GM15510 (cell line): ENCODE data around the gene GLTPD2.

Source experiments
- POLR2A ChIP-seq: IDR thresholded peaks from 3 replicates; pipeline ENCODE4 v1.6.1; 2011; ENCODE audit warnings: borderline replicate concordance; ENCODE audit not compliant: insufficient read length; ENCODE audit errors: extremely low read depth

The GLTPD2 gene

DNA sequence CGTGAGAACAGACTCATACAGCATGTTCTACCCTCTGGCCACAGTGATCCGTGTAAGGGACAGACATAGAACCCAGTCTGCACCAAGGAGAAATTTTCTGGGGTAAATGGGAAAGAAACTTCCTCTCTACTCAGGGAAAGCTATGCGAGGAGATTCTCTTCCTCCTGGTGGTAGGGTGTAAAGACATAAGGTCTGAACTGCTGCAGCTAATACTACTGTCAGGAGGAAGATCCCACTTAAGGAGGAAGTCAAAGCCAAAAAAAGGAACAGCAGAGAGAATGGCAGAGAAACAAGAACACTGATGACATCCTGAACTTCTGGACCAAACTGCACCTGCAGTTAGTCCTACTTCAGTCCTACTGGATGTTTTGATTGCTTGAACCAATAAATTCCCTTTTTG lies 24.2 kb upstream of the GLTPD2 start:
- no peak for TF ChIP-seq POLR2A

- no peak for TF ChIP-seq POLR2A
Observed at GRCh38 chr17:4766201-4766600, 22.6 kb upstream of the GLTPD2 start.

- TF ChIP-seq POLR2A: no peak
Observed at GRCh38 chr17:4766723-4767122, 22.0 kb upstream of the GLTPD2 start.

DNA sequence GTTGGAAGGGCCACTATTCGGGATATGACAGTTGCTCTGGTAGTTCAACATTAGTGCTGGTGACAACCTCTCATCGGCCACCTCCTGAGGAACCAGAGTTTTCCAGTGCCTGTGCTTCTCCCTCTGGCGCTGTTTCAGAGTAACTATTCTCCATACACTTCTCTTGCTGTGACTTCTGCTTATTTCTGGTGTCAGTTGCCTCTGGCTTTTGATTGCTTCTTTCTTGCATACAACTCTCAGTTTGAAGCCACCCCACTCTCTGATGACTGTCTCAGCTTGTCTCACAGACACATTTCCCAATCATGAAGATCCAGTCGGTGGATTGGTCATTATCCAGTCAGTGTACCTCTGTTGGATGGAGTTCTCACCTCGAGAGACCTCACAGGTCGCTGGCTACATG lies 20.5 kb upstream of the GLTPD2 start:
- no peak for TF ChIP-seq POLR2A

- no peak for TF ChIP-seq POLR2A
Observed at GRCh38 chr17:4769628-4770027, 19.1 kb upstream of the GLTPD2 start.

DNA sequence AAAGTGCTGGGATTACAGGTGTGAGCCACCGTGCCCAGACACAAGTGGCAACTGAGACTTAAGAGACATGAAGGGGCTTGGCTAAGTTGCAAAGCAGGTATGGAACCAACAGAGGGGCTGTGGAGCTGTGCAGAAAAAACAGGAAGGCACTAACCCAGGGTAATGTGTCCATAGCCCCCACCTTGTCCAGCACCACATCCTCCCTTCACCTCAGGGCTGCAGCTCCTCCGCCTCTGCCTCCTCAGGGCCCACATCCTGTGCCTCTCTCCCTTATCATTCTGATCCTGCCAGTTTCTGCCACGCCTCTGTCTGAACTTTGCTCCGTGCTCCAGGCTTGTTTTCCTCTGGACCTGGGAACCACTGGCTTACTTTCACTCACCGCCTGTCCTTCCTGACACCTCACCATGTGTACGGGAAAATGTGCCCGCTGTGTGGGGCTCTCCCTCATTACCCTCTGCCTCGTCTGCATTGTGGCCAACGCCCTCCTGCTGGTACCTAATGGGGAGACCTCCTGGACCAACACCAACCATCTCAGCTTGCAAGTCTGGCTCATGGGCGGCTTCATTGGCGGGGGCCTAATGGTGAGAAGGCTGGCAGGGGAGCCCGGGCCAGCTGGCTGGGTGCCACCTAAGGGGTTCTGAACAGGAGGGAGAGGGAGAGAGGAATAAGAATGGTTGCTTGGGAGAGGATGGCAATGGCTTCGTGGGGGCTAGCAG lies 17.1 kb upstream of the GLTPD2 start, which contains the start of gene TM4SF5:
TM4SF5 (plus strand) TSS at position 368 of the 716 bp plus-strand sequence; CDS start at position 405, 37 bp downstream.
- TF ChIP-seq POLR2A: no peak

- TF ChIP-seq POLR2A: no peak
Observed at GRCh38 chr17:4772235-4772613, 16.5 kb upstream of the GLTPD2 start.

DNA sequence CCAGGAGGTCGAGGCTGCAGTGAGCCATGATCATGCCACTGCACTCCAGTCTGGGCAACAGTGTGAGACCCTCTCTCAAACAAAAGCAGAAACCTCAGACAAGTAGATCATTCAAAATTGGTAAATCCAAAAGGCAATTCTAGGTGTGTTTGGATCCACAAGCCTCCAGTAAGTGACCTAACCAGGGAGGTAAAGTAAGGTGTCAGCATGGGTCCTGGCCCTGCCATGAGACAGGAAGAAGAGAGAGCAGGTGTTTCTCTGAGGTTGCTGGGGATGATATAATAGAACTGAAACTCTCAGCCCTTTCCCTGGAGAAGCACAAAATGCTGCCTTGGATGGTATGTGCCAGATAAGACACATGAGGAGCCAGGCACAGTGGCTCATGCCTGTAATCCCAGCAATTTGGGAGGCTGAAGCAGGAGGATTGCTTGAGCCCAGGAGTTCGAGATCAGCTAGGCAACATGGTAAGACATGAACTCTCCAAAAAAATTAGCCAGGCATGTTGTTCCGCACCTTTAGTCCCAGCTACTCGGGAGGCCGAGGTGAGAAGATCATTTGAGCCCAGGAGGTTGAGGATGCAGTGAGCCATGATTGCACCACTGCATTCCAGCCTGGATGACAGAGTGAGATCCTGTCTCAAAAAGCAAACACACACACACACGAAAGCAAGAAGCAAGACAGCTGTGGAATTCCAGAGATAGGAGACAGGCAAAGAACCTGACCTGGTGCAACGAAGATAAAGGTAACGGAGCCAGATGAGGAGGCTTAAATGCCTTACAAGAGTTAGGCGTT lies 10.6 kb upstream of the GLTPD2 start:
- TF ChIP-seq POLR2A: no peak

- TF ChIP-seq POLR2A: no peak
Observed at GRCh38 chr17:4780325-4780955, 8.3 kb upstream of the GLTPD2 start.

DNA sequence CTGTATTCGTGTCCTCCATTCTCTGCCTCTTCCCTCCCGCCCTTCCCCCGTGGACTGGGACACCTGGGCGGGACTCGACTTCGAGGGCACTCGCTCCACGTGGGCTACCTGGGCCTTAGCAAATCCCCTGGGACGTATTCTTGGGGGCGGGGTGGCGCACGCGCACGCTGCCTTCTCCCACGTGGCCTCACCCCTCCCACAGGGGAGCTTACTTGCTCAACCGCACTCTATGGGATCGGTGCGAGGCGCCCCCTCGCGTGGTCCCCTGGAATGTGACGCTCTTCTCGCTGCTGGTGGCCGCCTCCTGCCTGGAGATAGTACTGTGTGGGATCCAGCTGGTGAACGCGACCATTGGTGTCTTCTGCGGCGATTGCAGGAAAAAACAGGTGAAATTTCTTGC lies 6.1 kb upstream of the GLTPD2 start:
- no peak for TF ChIP-seq POLR2A

DNA sequence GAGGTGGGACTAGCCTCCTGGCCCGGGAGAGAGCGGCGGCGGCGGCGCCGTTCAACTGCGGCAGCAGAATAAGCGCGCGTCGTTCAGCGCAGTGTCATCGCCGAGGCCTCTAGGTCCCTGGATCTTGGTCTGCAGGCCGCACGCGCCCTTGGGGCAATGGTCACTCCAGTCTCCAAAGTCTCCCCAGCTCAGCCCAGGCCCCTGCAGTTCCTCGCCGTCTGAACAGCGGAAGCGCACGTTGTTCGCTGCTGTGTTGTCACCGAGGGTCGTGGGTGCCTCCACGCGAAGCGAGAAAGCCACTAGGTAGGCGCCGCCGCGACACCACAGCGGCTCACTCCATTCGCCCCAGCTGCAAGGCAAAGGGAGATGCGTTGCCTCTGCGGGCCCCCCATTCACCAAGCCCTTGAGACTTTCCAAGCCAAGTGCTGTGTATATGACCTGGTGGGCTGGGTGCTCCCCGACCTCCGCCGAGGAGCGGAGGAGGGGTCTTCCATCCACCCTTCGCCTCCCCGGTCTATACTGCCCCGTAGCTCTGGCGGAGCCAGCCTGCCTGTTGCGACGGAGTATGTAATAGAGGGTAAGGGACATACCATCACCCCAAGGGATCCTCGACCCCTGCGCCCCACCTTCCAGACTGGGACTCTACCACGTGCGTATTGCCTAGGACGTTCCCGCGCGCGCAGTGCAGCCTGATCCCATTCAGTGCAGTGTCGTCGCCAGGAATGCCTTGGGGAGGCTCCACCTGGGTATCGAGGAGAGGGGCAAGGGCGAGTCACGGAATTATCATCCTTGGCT lies 3.3 kb upstream of the GLTPD2 start:
- no peak for TF ChIP-seq POLR2A

DNA sequence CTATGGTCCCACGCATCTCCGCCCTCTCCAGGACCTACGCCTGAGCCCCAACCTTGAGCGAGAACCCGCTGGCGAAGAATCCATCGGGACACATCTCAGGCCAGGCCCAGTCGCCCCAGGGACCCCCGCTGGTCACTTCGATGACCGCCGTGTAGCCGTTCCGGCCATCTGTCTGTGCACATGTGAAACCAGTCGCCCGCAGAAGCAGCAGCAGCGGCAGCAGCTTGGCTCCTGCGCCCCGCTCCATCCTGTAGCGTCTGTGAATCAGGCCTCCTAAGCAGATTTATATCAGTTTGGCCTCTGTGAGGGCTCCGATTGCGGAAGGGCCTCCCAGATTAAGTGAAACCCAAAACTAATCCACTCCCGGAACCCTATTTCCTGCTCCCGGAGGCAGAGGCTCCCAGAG lies 2.7 kb upstream of the GLTPD2 start, which contains the start of gene VMO1:
VMO1 (minus strand) TSS at position 259 of the 406 bp plus-strand sequence; CDS start at position 247, 12 bp downstream.
- no peak for TF ChIP-seq POLR2A

- no peak for TF ChIP-seq POLR2A
Observed at GRCh38 chr17:4786516-4786915, 2.2 kb upstream of the GLTPD2 start.

GRCh38 chr17:4788159-4788806 lies 481 bp upstream of the GLTPD2 start:
- TF ChIP-seq POLR2A: no peak
